HT1080 (cell line): ENCODE data around the gene TM7SF3. TPM values are rescaled to one million over a fixed set of nuclear protein-coding genes. Genes with fewer than 3 reads are reported as not detected.
A peak's percentile ranks its signal among the peaks of the same experiment; 100 is the strongest.
"Not testable (repeated sequence)": the region's sequence is repeated elsewhere in the genome, so short reads cannot be mapped to it uniquely, and the experiment has no call there.

Experiments used
- DNase-seq: peaks from one replicate; pipeline ENCODE4 v3.0.0-alpha.2; 2015; ENCODE audit warnings: low read depth
- total RNA-seq: library from RNA; depleted of rRNA; stranded (reverse); fragments of >200 nt; shearing (Covaris generic); gene quantifications from 2 replicates; pipeline ENCODE4 v1.2.3, GENCODE V29; 2014

The TM7SF3 gene
- total RNA-seq, 1 experiment from 2014 or later, result 144 TPM

DNA sequence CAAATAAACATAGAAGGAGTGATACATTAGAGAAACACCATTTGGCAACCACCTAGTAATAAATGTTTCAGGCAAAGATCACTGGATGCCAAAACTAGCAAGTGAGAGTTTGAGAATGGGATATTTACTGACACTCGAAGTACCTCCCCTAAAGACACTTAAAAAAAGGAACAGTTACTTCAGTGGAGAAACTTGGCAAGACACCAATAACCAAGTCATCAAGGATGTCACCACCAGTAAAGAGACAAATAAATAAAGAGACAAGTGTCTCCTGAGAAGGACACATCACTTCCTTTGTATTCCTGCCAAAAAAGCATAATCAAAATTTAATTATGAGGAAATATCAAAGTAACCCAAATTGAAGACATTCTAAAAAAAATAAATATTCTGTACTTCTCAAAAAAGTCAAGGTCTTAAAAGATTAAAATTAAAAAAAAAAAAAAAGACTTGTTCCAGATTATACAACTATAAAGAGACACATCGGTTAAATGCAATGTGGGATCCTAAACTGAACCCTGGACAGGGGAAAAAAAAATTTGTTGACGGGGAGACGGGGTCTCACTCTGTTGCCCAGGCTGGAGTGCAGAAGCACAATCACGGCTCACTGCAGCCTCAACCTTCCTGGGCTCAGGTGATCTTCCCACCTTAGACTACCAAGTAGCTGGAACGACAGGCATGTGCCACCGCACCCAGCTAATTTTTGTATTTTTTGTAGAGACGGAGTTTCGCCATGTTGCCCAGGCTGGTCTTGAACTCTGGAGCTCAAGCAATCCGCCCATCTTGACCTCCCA is 26.4 kb downstream of the TM7SF3 start:
- peak; percentile 18 for DNase-seq

DNA sequence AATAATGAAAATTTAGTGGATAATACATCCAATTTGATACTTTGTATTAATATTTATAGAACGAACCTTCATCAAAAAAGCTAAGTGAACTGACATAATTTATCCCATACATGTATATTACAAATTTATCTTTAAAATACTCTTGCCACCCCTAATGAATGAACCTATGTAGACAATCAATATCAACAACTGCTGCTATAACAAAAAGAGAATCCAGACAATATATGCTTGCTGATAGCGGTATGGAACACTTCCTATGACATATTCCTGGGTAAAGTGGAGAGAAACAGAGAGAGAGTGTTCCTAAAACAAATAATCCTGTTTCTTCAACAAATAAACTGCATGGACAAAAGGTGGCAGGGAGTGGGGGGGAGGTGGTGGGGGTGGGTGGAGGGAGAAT is 31.3 kb downstream of the TM7SF3 start:
- no peak for DNase-seq

DNA sequence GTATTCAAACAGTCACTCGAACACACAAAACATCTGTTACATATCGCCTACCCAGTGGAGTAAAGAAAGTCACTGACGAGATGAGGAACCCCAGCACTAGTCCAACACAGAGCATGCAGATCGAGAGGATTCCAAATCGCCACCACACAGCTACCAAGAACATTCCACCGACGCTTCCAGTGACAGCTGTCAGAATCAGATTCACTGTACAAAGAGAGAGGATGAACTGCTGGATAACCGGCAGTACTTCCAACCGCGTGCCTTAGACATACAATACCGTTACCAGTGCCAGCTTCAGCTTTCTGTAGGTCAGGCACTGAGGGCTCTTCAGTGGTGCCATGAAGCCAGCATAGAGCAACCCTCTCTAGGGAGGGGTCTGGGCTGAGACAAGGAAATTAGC is 34.5 kb downstream of the TM7SF3 start:
- no peak for DNase-seq

DNA sequence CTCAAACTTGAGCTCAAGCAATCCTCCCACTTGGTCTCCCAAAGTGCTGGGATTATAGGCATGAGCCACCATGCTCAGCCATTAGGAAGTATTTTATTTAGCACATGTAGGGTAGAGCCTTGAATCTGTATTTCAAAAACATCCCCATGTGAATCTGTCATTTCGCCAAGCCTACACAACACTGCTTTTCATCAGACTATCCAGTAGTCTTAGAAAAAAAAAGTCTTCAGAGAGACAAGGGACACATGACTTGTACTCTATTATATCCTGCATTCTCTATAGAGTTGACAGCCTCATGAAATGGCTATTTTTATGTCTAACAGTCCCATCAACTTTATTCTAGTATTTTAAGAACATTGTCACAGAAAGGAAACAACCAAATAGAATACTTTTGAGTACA is 35.4 kb downstream of the TM7SF3 start:
- no peak for DNase-seq

- no peak for DNase-seq
Measured at GRCh38 chr12:26976687-26977086, 37.5 kb downstream of the TM7SF3 start.

- DNase-seq, result no peak
Measured at GRCh38 chr12:26971963-26972362, 42.2 kb downstream of the TM7SF3 start.

GRCh38 chr12:26970136-26970535 is 44.0 kb downstream of the TM7SF3 start:
- no peak for DNase-seq

DNA sequence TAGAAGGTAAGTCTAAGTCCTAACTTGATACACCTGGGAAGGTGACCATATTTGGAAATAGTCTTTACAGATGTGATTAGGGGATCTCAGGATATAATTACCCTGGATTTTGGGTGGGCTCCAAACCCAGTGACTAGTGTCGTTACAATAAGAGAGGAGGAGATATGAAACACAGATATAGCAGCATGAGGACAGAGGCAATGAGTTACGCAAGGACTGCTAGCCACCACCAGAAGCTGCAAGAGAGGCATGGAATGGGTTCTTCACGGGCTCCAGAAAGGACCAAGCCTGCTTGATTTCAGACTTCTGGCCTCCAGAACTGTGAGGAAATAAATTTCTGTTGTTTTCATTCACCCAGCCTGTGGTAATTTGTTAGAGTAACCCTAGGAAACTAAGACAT is 47.3 kb downstream of the TM7SF3 start:
- DNase-seq, result no peak

DNA sequence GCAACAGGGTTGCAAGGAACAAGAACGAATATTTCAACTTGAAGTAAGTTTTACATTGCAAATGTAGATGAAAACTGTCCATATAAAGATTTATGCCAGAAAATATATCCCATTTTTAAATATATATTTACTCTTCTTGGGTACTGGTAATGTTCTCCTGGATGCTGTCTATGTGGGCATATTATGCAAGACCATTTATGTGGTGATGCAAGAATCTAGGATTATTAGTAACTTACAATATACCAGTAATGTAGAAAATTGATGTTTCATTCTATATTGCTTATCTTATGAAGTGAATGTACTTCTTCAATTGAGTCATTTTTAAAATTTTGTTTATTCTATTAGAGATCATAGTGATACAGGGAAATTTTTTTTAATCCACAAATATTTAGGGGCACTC is 50.8 kb downstream of the TM7SF3 start:
- DNase-seq, result no peak

- no peak for DNase-seq
Measured at GRCh38 chr12:26961803-26962202, 52.4 kb downstream of the TM7SF3 start.

GRCh38 chr12:26961391-26961790 is 52.8 kb downstream of the TM7SF3 start:
- DNase-seq, result not testable (repeated sequence)

DNA sequence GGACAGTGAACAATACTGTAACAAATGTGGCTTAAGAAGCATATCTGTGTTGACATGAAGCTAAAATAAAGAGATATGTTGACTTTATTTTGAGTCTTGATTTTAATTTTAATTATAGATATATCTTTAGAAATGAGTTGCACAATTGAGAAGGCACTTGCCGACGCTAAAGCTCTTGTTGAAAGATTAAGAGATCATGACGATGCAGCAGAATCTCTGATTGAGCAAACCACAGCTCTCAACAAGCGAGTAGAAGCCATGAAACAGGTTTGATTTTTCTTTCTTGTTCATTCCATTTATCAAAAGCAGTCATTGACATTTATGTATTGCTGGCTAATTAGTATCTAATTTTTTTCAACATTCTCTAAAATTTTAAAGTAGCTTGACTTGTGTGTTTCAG is 60.2 kb downstream of the TM7SF3 start:
- DNase-seq, result no peak

GRCh38 chr12:26953447-26953846 is 60.7 kb downstream of the TM7SF3 start:
- no peak for DNase-seq

GRCh38 chr12:26948309-26948708 is 65.9 kb downstream of the TM7SF3 start:
- no peak for DNase-seq

- no peak for DNase-seq
Measured at GRCh38 chr12:26941215-26941594, 73.0 kb downstream of the TM7SF3 start.

GRCh38 chr12:26940516-26941214 is 73.5 kb downstream of the TM7SF3 start:
- no peak for DNase-seq

DNA sequence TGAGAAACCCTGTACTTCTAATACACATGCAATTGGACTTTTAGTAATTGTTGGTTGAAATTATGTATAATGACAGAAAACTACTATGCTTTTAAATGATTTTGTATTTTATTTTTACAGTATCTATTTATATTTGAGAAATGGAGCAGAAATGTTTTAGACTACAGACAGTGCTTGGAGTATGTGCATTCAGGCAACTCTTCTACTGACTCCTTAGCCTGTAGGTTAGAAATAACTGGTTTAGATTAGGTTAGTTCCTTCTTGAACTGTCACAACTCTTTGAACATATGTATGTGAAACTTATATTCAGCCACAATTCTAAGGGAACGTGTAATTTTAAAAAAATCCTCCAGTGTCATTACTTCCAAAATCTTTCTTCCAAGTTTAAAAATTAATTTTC is 74.2 kb downstream of the TM7SF3 start:
- DNase-seq, result no peak

DNA sequence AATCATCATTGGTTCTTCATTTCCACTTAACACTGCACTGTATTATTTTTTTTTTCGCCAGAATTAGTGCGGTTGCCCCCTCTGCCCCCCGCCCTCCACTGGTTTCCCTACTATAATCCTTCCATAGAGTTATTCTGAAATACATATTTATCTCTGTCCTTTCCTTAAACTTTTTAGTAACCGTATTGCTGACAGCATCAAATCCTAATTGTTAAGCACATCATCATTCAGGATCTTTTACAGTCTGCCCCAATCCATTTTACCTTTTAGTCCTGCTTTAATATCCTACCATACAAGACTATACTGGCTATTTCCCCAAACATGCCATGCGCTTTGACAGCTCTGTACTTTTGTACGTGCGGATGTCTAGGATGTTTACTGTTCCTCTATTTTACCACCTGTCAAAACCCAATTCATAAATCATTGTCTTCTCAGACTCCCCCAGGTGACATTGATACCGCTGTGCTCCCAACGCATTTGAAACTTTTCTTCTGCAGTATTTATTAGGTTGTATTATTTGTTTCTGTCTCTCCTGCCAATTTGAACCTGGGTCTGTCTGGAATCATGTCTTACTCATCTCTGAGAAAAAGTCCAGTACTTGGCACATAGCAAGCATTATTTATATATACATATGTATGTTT is 74.9 kb downstream of the TM7SF3 start:
- no peak for DNase-seq

DNA sequence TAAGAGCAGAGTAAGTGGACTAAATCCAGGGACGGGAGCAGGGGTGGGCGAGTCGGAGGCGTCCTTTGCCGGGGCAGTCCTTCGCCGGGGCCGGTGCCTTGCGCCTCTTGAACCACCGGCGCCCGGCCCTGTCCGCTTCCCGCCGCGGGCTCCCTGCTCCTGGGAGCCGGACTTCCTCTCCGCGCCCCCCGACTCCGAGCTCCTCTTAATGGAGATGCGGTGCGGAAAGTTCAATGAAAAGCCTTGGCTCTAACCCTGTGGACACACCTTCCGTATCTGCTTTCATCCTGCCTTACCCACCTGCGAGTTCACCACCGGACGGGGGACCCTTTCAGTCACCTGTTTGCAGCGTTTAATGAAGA is 75.5 kb downstream of the TM7SF3 start:
- DNase-seq, result no peak

DNA sequence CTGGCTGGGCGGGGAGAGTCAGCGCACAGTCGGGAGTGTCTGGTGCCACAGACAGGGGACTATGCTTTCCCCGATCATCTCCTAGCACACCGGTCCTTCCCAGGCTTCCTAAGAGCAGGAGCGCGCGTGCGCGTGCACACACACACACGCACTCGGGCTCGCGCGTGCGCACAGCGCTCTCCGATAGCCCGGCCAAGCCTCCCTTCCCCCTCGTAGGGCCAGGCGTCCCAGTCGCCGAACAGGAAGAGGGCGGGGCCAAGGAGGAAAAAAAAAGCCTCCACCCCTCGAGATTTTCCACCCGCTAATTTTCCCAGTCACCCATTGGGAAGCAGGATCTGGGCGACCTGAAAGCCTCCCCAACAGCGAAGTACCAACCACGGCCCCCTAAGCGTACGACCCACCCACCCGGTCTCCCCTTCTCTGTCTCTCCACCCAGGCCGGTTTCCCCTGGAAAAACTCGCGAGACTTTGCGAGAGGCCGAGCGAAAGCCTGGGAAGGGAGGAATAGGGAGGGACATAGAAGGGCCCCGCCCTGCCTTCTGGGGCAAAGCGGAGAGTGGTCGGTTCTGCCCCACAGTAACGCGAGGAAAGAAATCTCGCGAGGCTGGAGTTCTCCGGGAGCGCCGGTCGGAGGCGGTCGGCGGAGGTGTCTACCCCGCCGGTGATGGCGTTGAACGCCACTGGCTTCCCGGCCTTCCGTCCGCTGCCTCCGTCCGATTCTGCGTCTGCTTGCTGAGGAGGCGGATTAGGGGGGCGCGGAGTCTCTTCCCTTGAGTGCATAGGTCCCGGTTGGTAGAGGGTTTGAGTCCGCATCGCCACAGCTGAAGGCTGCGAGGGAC is 76.1 kb downstream of the TM7SF3 start, which contains the start of the genes FGFR1OP2 and INTS13:
Gene FGFR1OP2 (plus strand): TSS at position 608 of the 838 bp plus-strand sequence. CDS start 15,689 bp downstream, outside the sequence.
Gene INTS13 (minus strand): TSS at position 119 of the 838 bp plus-strand sequence. CDS start 1,178 bp downstream, outside the sequence.
- peak; percentile 98 for DNase-seq

GRCh38 chr12:26937443-26937862 is 76.7 kb downstream of the TM7SF3 start:
- no peak for DNase-seq
